NCI-H2227 (cell line): Measurements from ENCODE around the gene GASK1B.

Experiments used
- DNase-seq: peaks from one replicate; lab custom pipeline; 2025; ENCODE audit not compliant: unreplicated experiment; lab: John Stamatoyannopoulos, UW

The GASK1B gene

DNA sequence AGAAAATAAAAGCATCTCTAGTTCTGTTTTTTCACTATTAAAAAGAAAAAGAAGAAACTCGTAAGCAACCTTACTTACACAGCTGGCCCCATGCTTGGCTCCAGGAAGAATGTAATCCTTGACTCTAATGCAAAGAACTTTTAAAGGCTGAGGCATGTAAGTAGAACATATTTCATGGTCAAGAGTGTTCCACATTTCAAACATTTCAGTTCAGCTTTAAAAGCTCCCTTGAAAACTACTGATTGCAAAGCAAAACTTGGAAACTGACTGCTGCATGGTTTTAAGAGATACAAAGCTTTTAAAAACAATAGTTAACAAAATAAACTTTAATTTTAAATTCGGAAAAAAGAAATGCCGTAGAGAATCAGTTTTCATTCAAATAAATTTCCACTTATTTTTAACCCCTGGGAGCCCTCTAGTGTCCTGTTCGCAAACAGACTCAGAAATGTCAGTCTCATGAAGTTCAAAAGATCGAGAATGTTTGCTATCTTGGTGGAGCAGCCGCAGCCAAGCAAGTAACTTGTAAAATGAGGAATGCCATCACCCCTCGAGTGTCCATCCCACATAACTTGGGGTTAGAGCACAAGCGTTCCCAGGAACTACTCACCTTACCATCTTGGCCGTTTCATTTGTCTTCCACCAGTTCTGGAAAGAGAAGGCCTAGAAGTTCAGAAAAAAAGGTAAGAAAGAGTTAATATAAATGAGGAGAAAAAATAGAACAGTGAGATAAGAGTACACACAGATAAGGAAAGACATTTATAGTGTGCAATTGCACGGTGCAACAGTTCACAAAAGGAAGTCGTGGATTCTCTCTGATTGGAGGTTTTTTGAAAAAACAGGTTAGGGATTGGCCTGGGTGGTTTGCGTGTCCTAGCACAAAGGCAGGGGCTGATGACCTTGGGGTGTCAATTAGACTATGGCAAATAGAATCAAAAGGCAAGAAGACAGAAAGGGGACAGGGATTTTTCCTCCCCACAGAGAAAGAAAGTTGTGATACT is at the start of gene GASK1B:
Gene GASK1B, minus strand, starts transcription at position 765 of the 998 bp plus-strand sequence. CDS start 1,650 bp downstream, outside the sequence.
- DNase-seq, result peak; percentile 8

DNA sequence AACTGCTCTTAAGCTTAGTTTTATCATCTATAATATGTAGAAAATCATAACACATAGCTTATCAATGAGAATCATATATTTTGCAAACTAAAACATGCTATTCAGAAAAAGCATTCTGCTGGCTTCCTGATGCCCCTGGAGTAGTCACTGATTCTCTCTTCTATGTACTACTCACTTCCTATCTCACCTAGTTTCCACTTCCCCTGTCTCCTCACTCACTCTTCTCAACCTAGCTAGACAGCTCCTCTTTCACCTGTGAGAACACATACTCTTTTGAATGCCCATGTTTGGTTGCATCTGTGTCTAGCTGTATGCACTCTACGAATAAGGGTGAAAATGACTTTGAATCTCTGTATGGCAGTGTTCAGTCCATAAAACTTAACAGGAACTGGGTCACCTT is 46.8 kb upstream of the GASK1B start:
- no peak for DNase-seq

- no peak for DNase-seq
These were observed 44.9 kb upstream of the GASK1B start for GRCh38 chr4:158217763-158218162.

DNA sequence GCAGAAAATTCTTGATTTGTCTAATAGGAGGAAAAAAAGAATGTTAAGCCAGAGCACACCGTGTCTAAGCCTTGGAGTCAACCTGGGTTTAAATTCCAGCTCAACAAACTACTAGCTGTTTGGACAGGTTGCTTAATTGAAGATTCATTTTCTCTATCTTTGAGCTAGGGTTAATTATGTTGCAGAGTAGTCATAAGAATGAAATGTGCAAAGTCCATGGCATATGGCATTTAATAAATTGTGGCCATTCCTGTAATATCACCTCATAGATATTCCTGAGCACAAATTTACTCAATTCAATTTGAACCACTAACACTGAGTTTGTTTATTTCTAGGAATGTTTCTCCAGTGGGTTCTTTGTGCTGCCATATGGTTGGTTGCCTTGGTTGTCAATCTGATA is 42.0 kb upstream of the GASK1B start:
- DNase-seq, result no peak

GRCh38 chr4:158213466-158213865 is 40.6 kb upstream of the GASK1B start:
- DNase-seq, result no peak

GRCh38 chr4:158211222-158211621 is 38.4 kb upstream of the GASK1B start:
- no peak for DNase-seq

GRCh38 chr4:158209825-158210807 is 37.3 kb upstream of the GASK1B start, which contains the start of gene TMEM144:
TMEM144 (plus strand) TSS chr4:158210486; CDS start chr4:158212668, 2,182 bp downstream.
- peak; percentile 71 for DNase-seq

DNA sequence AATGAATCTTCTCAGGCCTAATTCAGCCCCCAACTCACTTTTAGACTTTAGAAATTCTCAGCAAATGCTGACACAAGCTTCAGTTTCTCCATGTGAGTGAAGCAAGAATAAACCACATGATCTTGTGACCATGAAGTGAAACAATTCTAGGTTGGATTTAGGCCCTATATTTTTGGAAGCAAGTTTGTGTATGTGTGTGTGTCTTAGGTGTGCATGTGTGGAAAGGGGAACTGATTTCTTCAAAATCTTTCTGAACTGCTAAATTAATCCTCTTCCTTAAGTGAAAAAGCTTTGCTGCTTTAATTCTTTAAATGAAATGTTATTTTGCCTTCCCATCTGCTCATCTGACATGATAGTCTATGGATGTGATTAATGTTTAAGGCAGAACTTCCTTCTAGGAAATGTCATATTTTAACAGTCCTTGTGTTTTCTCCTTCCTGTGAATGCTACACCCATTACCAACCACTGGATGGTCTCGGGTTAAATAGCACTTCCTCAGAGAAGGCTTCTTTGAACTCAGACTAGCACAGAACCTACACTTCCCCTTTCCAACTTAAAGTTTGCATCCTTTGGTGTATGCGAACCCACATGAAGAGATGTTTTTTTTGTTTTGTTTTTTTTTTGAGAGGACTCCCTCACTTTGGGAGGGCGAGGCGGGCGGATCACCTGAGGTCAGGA is 36.3 kb upstream of the GASK1B start:
- no peak for DNase-seq

- no peak for DNase-seq
These were observed 31.1 kb upstream of the GASK1B start for GRCh38 chr4:158203929-158204328.

DNA sequence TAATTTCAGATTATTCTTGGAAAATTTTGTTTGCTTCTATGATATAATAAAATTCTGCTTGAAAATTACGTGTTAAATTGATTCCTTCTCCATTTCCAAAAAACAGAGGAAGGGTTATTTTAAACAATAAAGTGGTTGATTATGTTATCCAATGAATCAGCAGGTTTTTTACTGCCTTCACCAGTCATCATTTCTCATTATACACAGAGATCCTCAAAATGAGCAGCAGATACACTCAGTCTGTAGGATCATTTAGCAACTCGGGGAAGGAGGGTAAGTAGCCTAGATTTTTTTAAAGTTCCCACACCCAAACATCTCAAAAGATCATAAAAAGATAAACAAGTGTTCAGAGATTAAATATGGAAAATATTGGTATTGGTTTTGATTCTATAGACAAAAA is 30.6 kb upstream of the GASK1B start:
- DNase-seq, result no peak

DNA sequence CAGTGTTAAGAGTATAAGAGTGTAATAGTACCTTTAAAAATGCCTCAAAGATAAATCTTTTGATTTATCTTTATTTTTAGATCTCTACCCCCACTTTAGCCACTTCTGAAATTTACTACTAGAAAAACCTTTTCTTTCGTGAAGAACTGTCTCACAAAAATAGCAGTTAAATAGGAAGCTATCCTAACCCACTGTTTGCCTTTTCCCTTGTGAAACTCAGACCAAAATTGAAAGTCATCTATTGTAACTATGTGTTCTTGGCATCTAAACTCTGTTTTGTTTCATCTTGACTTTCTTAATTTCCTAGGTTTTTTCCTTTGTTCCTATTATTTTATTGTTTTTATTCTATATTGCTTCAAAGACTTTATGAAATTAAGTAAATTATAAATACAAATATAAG is 29.7 kb upstream of the GASK1B start:
- DNase-seq, result no peak

- DNase-seq, result no peak
These were observed 29.1 kb upstream of the GASK1B start for GRCh38 chr4:158201876-158202275.

DNA sequence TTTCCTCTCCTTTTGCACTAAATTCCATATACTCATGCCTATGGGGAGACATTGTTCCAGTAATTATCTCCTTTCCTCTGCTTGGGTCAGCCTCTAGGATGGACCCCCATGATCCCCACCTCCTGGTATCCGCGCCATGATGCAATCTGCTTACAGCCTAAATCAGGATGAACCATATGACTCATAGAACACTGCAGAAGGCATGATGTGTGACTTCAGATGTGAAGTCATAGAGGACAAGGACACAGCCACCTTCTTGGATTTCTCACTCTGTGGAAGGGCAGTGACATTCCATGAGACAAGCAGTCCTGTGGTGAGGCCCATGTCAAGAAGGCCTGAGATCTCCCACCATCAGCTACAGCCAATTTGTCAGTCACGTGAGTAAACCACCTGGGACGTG is 28.5 kb upstream of the GASK1B start:
- DNase-seq, result no peak

GRCh38 chr4:158200214-158200613 is 27.4 kb upstream of the GASK1B start:
- DNase-seq, result no peak

DNA sequence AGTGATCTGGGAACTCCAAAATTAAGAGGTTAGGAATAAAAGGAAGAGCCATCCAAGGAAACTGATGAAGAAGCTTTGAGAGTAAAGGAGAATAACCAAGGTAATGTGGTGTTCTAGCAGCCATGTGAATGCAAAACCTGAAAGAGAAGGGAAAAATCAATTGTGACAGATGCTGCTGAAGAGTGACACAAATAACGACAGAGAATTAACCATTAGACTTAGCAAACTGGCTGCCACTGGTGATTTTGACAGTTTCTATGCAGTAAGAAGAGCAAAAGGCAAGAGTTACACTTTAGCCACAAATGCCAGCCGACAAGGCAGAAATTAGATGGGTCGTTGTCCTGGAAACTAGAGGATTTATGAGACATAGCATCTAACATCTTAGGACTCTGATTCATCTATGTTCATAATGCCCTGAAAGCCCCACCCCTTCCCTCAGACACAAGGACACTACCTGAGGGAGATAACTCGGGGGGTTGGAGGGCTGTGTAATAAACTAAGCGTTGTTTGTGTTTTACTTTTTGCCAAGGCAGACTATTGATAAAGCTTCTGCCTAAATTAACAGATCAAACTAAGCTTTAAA is 24.5 kb upstream of the GASK1B start:
- DNase-seq, result no peak

DNA sequence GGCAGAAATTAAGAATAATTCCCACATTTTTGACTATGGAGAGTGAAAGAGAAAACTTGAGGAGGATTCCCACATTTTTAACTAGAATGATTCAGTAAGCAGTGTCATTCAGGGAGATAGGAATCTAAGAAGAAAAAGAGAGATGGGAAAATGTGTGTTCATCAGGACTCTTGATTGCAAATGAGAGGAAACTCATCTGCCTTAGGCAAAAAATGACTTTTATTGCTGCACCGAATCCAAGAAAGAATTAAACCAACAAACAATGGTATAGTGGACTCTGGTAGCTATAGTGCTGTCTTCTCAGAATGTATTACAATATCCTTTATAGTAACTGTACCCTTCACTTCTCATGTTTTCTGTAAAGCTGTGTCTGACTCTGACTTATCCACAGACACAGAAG is 22.5 kb upstream of the GASK1B start:
- no peak for DNase-seq

GRCh38 chr4:158193171-158193749 is 20.4 kb upstream of the GASK1B start:
- DNase-seq, result peak; percentile 48

DNA sequence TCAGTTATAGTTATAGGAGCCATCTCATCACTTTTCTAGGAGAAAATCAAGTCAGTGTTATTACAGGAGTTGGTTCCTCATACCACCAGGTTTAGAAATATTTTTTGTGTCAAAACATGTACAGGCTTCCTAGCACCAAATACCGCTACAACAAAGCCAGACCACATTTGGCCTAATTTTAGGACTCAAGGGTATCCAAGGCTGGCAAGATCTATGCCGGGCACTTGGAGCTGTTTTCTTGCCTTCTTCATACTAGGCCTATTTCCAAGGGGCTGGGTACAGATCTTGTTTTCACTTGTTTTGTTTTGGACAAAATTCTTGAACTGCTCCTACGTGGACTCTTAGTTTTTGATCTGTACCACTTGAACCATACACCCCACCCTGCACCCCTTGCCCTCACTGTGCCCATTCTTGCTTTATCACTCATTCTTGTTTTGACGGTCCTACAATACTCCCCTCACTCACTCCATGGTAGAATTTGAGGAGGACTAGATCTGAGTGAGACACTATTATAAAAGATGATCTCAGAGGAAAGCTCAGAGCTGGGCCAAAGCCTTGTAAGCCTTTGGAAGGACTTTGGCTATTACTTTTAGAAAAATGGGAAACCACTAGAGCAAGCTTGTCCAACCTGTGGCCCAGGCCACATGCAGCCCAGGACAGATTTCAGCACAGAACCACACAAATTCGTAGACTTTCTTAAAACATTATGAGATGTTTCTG is 19.8 kb upstream of the GASK1B start:
- DNase-seq, result no peak

DNA sequence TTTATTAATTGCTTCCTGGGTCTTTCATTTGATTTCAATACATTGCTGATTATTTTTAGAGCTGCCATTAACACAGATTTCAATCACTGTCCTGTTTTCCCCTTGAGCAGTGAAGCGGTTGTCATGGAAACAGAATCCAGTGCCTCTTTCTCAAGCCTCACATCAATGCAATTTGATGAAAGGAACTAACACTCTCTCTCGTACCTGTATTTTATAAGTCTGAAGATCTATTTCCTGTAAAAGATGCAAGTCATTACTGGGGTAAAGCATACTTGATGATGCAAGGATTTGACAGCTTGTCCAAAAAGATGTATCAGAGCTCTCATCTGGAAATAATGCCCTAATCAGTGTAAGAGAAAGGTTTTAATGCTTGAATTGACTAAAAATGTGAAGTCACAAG is 17.9 kb upstream of the GASK1B start:
- DNase-seq, result peak; percentile 49
